IMR-90 (cell line): ENCODE data around the gene FAM20C. TPM values are rescaled to one million over a fixed set of nuclear protein-coding genes. Genes with fewer than 3 reads are reported as not detected.

ENCODE experiments used
- ATAC-seq: fragments of 200-7000 bp; cut with Tn5 transposase; 2 replicates; pipeline ENCODE4 v1.9.1; 2020; ENCODE audit warnings: low read depth, mild to moderate bottlenecking, moderate library complexity
- BruUV-seq: library from RNA; stranded (reverse); fragments of 400-500 nt; replicated peaks from 2 replicates; lab custom pipeline; 2021; lab: Mats Ljungman, UMichigan
- CTCF ChIA-PET: fragments of 300-600 bp; formaldehyde crosslinking; extraction: SDS; loops from one replicate; lab custom pipeline; 2021; ENCODE audit warnings: antibody characterized with exemption; lab: Yijun Ruan, JAX
- POLR2A ChIA-PET: fragments of 300-600 bp; sonication (Branson Sonifier 250); formaldehyde crosslinking; loops from one replicate; lab custom pipeline; 2022; ENCODE audit warnings: antibody characterized with exemption; ENCODE audit not compliant: unreplicated experiment; lab: Charles Lee
- DNase-seq: peaks from one replicate; pipeline ENCODE4 v3.0.0; 2013
- H2AFZ ChIP-seq: replicated peaks from 2 replicates; pipeline ENCODE3; 2013; ENCODE audit warnings: low read length, mild to moderate bottlenecking; ENCODE audit not compliant: poor library complexity
- H2AK5ac ChIP-seq: 2 replicates; pipeline ENCODE4 v1.6.1; 2013; ENCODE audit warnings: low read depth, low read length, inconsistent platforms
- H2AK9ac ChIP-seq: replicated peaks from 2 replicates; pipeline ENCODE3; 2013; ENCODE audit warnings: mild to moderate bottlenecking, low read depth, low read length, moderate library complexity; ENCODE audit not compliant: poor library complexity
- H2BK120ac ChIP-seq: 2 replicates; pipeline ENCODE4 v1.6.1; 2013; ENCODE audit warnings: low read depth, low read length, inconsistent platforms
- H2BK15ac ChIP-seq: 3 replicates; pipeline ENCODE4 v1.6.1; 2013; ENCODE audit warnings: low read depth, low read length, inconsistent platforms
- H2BK20ac ChIP-seq: 2 replicates; pipeline ENCODE4 v1.6.1; 2013; ENCODE audit warnings: low read depth, mild to moderate bottlenecking, inconsistent platforms, low read length, moderate library complexity
- H2BK5ac ChIP-seq: 2 replicates; pipeline ENCODE4 v1.6.1; 2013; ENCODE audit warnings: mild to moderate bottlenecking, low read depth, low read length, inconsistent platforms; ENCODE audit not compliant: poor library complexity, severe bottlenecking
- H3K14ac ChIP-seq: replicated peaks from 2 replicates; pipeline ENCODE4 v1.6.1; 2013; ENCODE audit warnings: low read depth, low read length, inconsistent platforms
- H3K18ac ChIP-seq: 2 replicates; pipeline ENCODE4 v1.6.1; 2013; ENCODE audit warnings: low read depth, low read length, control low read depth
- H3K23ac ChIP-seq: 2 replicates; pipeline ENCODE4 v1.6.1; 2013; ENCODE audit warnings: low read depth, low read length, inconsistent platforms
- H3K27ac ChIP-seq: 2 replicates; pipeline ENCODE4 v1.5.1; 2013; ENCODE audit warnings: mild to moderate bottlenecking, control low read depth, low read length; ENCODE audit not compliant: insufficient read depth
- H3K27me3 ChIP-seq: 2 replicates; pipeline ENCODE4 v1.6.1; 2013; ENCODE audit warnings: low read length; ENCODE audit not compliant: control insufficient read depth, insufficient read depth
- H3K36me3 ChIP-seq: 2 replicates; pipeline ENCODE4 v1.6.1; 2013; ENCODE audit warnings: low read length, mixed read lengths; ENCODE audit not compliant: control insufficient read depth, insufficient read depth
- H3K4ac ChIP-seq: 2 replicates; pipeline ENCODE4 v1.6.1; 2013; ENCODE audit warnings: low read depth, low read length, inconsistent platforms
- H3K4me1 ChIP-seq: 2 replicates; pipeline ENCODE4 v1.6.1; 2013; ENCODE audit warnings: low read length, mixed read lengths; ENCODE audit not compliant: control insufficient read depth, insufficient read depth
- H3K4me2 ChIP-seq: 2 replicates; pipeline ENCODE4 v1.6.1; 2013; ENCODE audit warnings: low read depth, mild to moderate bottlenecking, control low read depth, low read length, moderate library complexity
- H3K4me3 ChIP-seq: 2 replicates; pipeline ENCODE4 v1.5.1; 2013; ENCODE audit warnings: low read depth, mild to moderate bottlenecking, control low read depth, low read length, moderate library complexity; ENCODE audit not compliant: insufficient read depth
- H3K56ac ChIP-seq: 2 replicates; pipeline ENCODE4 v1.6.1; 2013; ENCODE audit warnings: low read length, inconsistent platforms; ENCODE audit not compliant: insufficient read depth; ENCODE audit errors: extremely low read depth
- H3K79me1 ChIP-seq, 2 experiments: 2 replicates each; pipeline ENCODE4 v1.6.1; 2013; ENCODE audit warnings: low read length in 2 of 2, inconsistent platforms in 1 of 2, low read depth in 1 of 2
- H3K9ac ChIP-seq: 2 replicates; pipeline ENCODE4 v1.6.1; 2013; ENCODE audit warnings: low read depth, low read length, control low read depth
- H3K9me1 ChIP-seq: 2 replicates; pipeline ENCODE4 v1.6.1; 2013; ENCODE audit warnings: low read length, inconsistent platforms; ENCODE audit not compliant: insufficient read depth
- H3K9me3 ChIP-seq: 2 replicates; pipeline ENCODE4 v1.6.1; 2013; ENCODE audit warnings: low read length; ENCODE audit not compliant: control insufficient read depth, insufficient read depth
- H4K20me1 ChIP-seq: 2 replicates; pipeline ENCODE4 v1.6.1; 2013; ENCODE audit warnings: low read length, inconsistent platforms; ENCODE audit not compliant: insufficient read depth
- H4K5ac ChIP-seq: 2 replicates; pipeline ENCODE4 v1.6.1; 2013; ENCODE audit warnings: mild to moderate bottlenecking, low read depth, low read length, control low read depth
- H4K8ac ChIP-seq, 2 experiments: 2 replicates each; pipeline ENCODE4 v1.6.1; 2013; ENCODE audit warnings: low read depth in 2 of 2, low read length in 2 of 2, control low read depth in 1 of 2, inconsistent platforms in 1 of 2
- H4K91ac ChIP-seq: 2 replicates; pipeline ENCODE4 v1.6.1; 2013; ENCODE audit warnings: low read depth, low read length, inconsistent platforms; ENCODE audit not compliant: insufficient read depth
- BHLHE40 ChIP-seq: fragments of 150-350 bp; IDR thresholded peaks from 2 replicates; pipeline ENCODE4 v1.6.1; 2016; ENCODE audit warnings: mild to moderate bottlenecking, low read depth, low read length
- CEBPB ChIP-seq: IDR thresholded peaks from 2 replicates; pipeline ENCODE4 v1.6.1; 2012; ENCODE audit warnings: low read depth, low read length, improper control_type of control experiment
- CHD1 ChIP-seq: IDR thresholded peaks from 2 replicates; pipeline ENCODE4 v1.6.1; 2012; ENCODE audit warnings: low read depth, low read length, improper control_type of control experiment
- CTCF ChIP-seq: conservative IDR thresholded peaks from 2 replicates; pipeline ENCODE4 v1.5.1; 2012; ENCODE audit warnings: mild to moderate bottlenecking, low read depth, low read length, improper control_type of control experiment
- ELK1 ChIP-seq: fragments of 150-350 bp; IDR thresholded peaks from 2 replicates; pipeline ENCODE4 v1.6.1; 2016; ENCODE audit warnings: low read depth, mild to moderate bottlenecking, low read length, moderate library complexity, borderline replicate concordance
- FOS ChIP-seq: fragments of 150-350 bp; IDR thresholded peaks from 2 replicates; pipeline ENCODE4 v1.6.1; 2016; ENCODE audit warnings: low read depth, low read length
- MAFK ChIP-seq: IDR thresholded peaks from 2 replicates; pipeline ENCODE4 v1.6.1; 2012; ENCODE audit warnings: low read depth, low read length, improper control_type of control experiment
- MAZ ChIP-seq: IDR thresholded peaks from 2 replicates; pipeline ENCODE4 v1.6.1; 2012; ENCODE audit warnings: low read depth, mild to moderate bottlenecking, low read length, improper control_type of control experiment, moderate library complexity, borderline replicate concordance
- MXI1 ChIP-seq: IDR thresholded peaks from 2 replicates; pipeline ENCODE4 v1.6.1; 2012; ENCODE audit warnings: low read depth, mild to moderate bottlenecking, low read length, moderate library complexity, borderline replicate concordance
- POLR2A ChIP-seq: IDR thresholded peaks from 2 replicates; pipeline ENCODE4 v1.6.1; 2012; ENCODE audit warnings: mild to moderate bottlenecking, low read depth, low read length
- RAD21 ChIP-seq: IDR thresholded peaks from 2 replicates; pipeline ENCODE4 v1.6.1; 2012; ENCODE audit warnings: low read length, improper control_type of control experiment
- RCOR1 ChIP-seq: IDR thresholded peaks from 2 replicates; pipeline ENCODE4 v1.6.1; 2012; ENCODE audit warnings: mild to moderate bottlenecking, low read length, improper control_type of control experiment; ENCODE audit not compliant: insufficient replicate concordance
- RFX5 ChIP-seq: IDR thresholded peaks from 2 replicates; pipeline ENCODE4 v1.8.0; 2012; ENCODE audit warnings: low read depth, mild to moderate bottlenecking, low read length, moderate library complexity
- USF2 ChIP-seq: fragments of 150-350 bp; IDR thresholded peaks from 2 replicates; pipeline ENCODE4 v1.6.1; 2017; ENCODE audit warnings: mild to moderate bottlenecking, antibody characterized with exemption, low read length, low read depth
- WGBS, 2 experiments: methylation state at CpG; one replicate each; pipeline versions ENCODE4 v1.1.5 to v1.1.7; 2013; ENCODE audit warnings: missing lambda C conversion rate in 2 of 2; ENCODE audit not compliant: insufficient read length in 1 of 2; ENCODE audit errors: extremely low coverage in 2 of 2; 5-methylcytosine and 5-hydroxymethylcytosine counted together
- dilution Hi-C: fragments of 300-500 bp; cut with HindIII; formaldehyde crosslinking; loops from one replicate; pipeline ENCODE4 v1.14.3; 2018; ENCODE audit warnings: low sequenced_read_pairs; ENCODE audit not compliant: unreplicated experiment
- in situ Hi-C: fragments of 300-500 bp; cut with MboI; formaldehyde crosslinking; loops from 3 replicates; pipeline ENCODE4 v1.14.3; 2019; ENCODE audit warnings: low sequenced_read_pairs, inconsistent platforms, mixed read lengths
- intact Hi-C: fragments of 100-400 bp; cut with micrococcal nuclease; formaldehyde crosslinking; loops from 2 replicates; pipeline ENCODE4 v1.10.0; 2022
- polyA plus RNA-seq, 3 experiments: library from polyadenylated mRNA; depleted of rRNA; stranded (reverse); fragments of >200 nt; gene quantifications; 2 replicates each; pipeline ENCODE4 v1.2.3, GENCODE V29; 2012; ENCODE audit warnings: low replicate concordance in 1 of 3
- total RNA-seq: library from RNA; depleted of rRNA; stranded (reverse); fragments of >200 nt; gene quantifications from 2 replicates; pipeline ENCODE4 v1.2.3, GENCODE V29; 2012

Gene FAM20C
- total and polyA plus RNA-seq, 2 of the 4 experiments (the other 2 are of a cell fraction) = 7.7 to 36.6 TPM

DNA sequence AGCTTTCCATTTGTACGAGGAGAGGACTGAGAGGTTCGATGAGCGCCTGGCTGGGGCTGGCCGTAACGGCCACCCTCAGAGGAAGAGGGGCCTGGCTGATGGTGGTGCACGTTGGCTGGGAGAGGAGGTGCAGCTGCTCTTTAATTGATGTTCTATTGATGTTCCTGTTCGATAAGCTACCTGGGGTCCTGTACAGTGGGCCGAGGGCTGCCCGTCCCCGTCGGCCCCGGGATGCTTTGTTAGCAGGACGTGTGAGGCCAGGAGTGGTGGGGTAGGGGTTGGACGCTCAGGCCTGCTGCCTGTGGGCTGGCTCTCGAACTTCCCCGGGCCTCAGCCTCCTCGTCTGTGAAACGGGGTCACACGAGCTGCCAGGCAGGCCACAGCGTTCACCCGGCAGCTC is 25.4 kb downstream of the FAM20C start:
- Histone ChIP-seq H3K27ac (no peak overlapping the region), H2AK5ac (no peak overlapping the region), H4K20me1 (peaks cover 49% of the 10 kb centered on the region), H2BK5ac (no peak overlapping the region), H2BK120ac (no peak overlapping the region), H3K9ac (no peak overlapping the region), H3K4me3 (no peak overlapping the region), H3K27me3 (no peaks in the 10 kb centered on the region), H3K36me3 (peaks cover 60% of the 10 kb centered on the region), H3K14ac (no peak overlapping the region), H3K23ac (no peak overlapping the region), H3K4ac (no peak overlapping the region), H3K4me2 (no peak overlapping the region), H4K91ac (no peak overlapping the region), H2AK9ac (no peak overlapping the region), H3K9me3 (no peaks in the 10 kb centered on the region), H3K4me1 (peaks cover 15% of the 10 kb centered on the region), H4K5ac (no peak overlapping the region), H3K56ac (no peak overlapping the region), H3K18ac (no peak overlapping the region), H3K9me1 (peaks cover 24% of the 10 kb centered on the region), H4K8ac (no peak overlapping the region), H3K79me1 (peaks cover 27 to 62% of the 10 kb centered on the region in 2 experiments), H2BK15ac (no peak overlapping the region), H2AFZ (no peak overlapping the region), H2BK20ac (no peak overlapping the region)
- no peak for TF ChIP-seq FOS
- TF ChIP-seq CHD1 = no peak
- no peak for TF ChIP-seq BHLHE40
- no peak for TF ChIP-seq POLR2A
- TF ChIP-seq RAD21 = no peak
- TF ChIP-seq CTCF = no peak
- TF ChIP-seq MXI1 = no peak
- no peak for TF ChIP-seq CEBPB
- no peak for TF ChIP-seq MAZ
- no peak for TF ChIP-seq MAFK
- TF ChIP-seq RCOR1 = no peak
- TF ChIP-seq USF2 = no peak
- no peak for TF ChIP-seq RFX5
- no peak for TF ChIP-seq ELK1
- DNase-seq (no peak), ATAC-seq (no peak)
- ChIA-PET POLR2A (no interaction called here), CTCF (no interaction called here)
- in situ Hi-C loops (no loop called here), dilution Hi-C loops (no loop called here), intact Hi-C loops (no loop called here)
- 87% methylated on average over 15 of the region's 21 CpGs; no CpG with 5 or more reads in 1 of the 2 experiments for WGBS, 2 experiments
- BruUV-seq = no TSS peak
